Ammon's horn (tissue), 1 donor: Measurements from ENCODE around the gene MCHR1.

Source experiments
- DNase-seq: peaks from one replicate; pipeline ENCODE4 v3.0.0-alpha.2; 2016; ENCODE audit warnings: low spot score

Gene MCHR1, protein sequence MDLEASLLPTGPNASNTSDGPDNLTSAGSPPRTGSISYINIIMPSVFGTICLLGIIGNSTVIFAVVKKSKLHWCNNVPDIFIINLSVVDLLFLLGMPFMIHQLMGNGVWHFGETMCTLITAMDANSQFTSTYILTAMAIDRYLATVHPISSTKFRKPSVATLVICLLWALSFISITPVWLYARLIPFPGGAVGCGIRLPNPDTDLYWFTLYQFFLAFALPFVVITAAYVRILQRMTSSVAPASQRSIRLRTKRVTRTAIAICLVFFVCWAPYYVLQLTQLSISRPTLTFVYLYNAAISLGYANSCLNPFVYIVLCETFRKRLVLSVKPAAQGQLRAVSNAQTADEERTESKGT

DNA sequence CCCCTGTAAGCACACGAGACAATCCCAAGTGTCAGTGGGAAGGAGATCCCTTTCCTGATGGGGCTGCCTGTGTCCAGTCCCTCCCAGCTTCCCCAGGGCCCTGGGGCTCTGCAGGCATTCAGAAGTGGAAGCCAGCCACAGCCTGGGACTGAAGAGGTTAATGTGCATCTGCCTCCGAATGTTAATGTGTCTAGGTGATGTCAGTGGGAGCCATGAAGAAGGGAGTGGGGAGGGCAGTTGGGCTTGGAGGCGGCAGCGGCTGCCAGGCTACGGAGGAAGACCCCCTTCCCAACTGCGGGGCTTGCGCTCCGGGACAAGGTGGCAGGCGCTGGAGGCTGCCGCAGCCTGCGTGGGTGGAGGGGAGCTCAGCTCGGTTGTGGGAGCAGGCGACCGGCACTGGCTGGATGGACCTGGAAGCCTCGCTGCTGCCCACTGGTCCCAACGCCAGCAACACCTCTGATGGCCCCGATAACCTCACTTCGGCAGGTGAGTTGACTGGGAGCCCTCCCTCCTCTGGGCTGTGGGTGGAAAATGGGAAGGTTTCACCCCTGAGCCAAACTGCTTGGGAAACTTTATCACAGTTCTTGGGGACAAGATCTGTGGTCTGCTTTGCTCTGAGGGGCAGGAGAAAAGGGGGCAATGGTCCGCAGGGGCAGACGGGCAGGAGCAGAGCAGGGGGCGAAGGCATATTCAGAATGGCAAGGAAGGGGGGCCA lies at the start of gene MCHR1:
Gene MCHR1 (plus strand): TSS at position 236 of the 715 bp plus-strand sequence. CDS start 169 bp downstream, at position 405.
- DNase-seq, result no peak

DNA sequence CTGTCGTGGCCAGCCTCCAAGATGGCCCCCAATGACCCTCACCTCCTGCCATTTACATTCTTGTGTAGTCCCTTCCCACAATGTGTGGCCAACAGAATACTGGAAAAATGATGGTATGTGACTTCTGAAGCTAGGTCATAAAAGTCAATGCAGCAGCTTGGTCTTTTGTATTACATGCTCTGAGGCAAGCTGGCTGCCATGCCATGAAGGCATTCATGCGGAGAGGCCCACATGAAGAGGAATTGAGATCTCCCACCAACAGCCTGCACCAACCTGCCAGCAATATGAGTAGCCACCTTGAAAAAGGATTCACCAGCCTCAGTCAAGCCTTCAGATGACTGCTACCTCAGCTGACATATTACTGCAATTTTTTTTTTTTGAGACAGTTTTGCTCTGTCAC lies 47.4 kb upstream of the MCHR1 start:
- no peak for DNase-seq

DNA sequence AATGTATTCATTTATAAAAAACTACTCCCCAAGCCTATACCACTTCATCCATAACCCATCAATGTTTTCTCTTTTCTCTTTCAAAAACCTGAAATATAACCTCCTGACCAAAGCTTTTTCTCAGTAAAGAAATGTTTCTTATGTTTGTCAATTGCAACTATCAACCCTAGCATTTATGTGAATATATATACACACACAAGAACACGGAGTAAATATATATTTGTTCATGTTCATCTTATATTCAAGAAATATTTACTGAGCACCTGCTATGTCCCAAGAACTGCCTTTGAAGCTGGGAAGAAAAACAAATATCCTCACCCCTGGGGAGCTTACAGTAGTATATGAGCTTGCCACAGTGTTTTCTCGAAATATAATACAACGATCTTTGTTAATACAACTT lies 46.2 kb upstream of the MCHR1 start:
- DNase-seq, result no peak

DNA sequence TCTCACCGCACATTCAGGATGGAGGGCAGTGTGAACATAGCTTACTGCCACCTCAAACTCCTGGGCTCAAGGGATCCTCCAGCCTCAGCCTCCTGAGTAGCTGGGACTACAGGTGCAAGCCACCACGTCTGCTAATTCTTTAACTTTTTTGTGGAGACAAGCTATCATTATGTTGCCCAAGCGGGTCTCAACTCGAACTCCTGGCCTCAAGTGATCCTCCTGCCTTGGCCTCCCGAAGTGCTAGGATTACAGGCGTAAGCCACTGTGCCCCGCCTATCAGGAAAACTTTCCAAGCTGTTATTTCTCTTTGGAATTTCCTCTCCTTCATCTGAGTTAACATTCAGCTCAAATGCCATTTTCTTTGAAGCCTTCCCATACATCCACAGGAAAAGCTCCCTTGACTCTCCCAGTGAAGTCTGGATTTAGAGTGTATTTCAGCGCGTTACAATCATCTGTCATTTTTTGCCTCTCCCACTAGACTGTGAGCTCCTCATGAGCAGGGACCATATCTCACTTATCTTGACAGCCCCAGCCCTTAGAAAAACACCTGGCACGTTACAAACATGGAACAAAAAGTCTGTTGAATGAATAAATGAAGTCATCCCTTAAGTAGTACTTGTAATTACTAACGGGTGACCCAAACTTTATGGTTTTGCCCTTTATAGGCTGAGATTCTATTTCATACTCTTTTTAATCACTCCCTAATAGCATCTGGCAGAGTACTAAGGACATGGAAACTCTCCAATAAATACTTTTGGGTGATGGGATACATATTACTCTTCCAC lies 45.0 kb upstream of the MCHR1 start:
- DNase-seq, result no peak

DNA sequence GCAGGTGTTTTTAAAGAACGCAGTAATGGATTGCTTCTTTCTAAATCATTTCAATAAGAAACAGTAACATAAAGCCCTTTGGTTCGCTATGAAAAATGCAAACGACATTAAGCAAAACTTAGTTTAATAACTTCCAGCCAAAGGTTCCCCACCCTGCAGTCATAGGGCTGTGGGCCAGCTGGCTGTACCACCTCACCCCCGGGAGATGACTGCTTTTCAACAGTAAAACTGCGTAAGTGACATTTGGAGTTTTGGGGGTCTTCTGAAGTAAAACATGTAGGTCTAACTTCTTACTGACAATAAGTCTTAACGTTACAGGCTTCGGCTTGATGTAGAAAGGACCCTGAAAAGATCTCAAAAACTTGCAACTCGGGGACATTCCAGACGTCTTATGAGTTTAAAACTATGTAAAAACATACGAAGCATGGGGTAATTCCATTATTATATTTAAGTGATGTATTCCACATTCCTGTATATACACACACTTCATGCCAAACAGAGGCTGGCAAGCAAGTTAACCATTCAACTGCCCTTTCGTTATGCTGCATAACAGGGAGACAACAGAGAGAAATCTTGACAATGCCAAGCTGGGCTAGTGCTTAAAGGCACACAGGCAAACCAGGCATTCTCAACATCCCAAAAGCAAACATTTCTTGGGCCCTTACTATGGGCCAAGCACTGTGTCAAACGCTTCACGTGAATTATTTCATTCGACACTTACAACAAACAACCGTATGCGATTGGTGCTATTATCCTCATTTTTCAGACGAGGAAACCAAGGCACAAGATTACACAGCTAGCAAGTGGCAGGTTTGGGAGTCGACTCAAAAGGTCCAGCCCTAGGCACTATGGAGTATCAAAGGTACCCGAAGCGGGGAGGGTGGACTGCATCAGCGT lies 44.0 kb upstream of the MCHR1 start:
- no peak for DNase-seq

DNA sequence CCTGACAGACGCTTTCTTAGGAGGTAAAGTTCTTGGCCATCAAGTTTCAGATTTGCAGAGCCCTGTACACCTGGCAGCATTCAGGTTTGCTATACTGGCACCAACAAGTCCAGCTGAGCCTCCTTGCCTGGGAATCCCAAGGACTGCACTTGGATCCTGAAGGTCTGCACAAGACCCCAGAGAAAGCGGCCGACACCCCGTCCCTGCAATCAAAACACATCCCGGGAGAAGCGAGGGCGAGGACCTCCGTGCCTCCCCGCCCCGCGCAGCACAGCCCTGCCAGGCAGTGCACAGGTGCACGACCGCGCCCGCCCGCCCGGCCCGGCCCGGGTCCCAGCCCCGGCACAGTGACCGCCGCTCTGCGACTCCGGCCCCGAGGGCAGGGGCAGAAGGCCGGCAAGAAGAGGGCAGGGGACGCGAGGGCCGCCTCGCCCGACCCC lies 43.3 kb upstream of the MCHR1 start:
- no peak for DNase-seq

DNA sequence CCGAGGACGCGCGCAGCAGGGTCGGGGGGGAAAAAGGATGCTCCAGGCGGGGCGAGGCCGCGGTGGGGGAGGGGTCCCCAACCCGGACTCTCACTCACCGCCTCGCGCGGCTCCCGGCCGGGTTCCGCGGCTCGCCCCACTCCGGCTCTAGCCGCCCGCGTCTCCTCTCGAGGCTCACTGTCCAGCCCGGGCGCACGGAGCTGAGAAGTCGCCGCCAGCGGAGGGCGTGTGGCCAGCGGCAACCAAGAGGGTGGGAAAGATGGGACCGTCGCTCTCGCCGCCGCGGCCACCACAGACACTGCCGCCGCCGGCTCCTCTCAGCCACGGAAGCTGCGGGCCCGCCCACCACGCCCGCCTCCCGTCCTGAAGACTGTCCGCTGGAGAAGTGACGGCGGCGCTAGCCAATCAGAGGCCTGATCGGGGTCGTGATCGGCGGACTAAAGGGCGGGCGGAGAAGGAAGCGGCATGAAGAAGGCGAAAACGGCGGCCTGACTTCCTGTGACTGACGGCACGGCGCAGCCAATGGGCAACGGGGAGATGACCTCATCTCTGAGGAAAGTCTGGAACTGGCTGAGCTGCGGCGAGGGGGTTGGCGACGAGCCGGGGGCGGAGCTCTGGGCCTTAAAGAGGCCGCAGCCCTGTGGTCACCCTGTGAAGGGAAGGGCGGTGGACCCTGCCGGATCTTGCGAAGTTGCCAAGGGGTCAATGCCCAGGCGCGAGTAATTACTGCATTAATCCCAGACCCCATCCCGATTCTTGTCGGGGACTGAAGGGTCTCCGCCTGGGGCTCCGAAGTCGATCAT lies 42.7 kb upstream of the MCHR1 start, which contains the start of gene MRTFA:
Gene MRTFA (minus strand): TSS at position 340 of the 803 bp plus-strand sequence.
- DNase-seq, result peak; percentile 100

DNA sequence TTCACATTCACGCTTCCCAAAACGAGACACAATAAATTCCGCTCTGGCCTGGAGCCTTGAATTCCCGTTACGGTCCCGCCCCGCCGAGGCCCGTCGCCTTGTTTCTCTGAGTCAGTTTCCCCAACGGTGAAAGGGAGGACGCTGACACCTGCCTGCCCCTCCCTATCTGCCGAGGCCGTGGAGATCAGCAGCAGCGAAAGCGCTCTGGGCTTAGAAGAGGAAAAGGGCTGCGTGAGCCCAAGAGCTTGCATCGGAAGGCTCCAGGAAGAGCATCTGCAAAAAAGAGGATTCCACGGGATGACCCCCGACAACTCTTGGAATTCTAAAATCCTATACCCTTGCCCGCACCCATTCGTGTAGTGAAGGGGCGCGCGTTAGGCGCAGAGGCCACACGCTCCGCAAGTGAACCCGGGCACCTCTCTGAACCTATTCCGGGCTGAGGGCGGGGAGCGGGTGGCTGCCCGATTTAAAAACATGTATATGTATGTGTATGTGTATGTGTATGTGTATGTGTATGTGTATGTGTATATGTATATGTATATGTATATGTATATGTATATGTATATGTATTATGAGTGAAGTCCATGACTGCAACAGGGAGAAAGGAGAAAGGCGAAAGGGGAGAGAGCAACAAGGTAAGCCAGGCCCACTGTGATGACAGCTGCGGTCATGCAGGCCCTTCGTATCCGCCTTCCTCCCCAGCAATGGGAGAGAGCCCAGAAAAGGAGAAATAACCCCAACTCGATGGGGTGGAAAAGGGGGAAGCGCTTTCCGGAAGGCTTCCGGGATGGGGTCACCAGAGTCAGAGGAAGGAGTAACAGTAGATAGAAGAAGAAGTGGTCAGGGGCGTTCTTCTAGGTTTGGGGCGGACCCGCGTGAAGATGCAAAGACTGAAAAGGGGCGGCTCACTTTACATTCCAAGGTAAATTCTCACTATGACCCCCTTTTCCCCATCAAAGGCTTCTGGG lies 41.8 kb upstream of the MCHR1 start:
- DNase-seq, result peak; percentile 50

DNA sequence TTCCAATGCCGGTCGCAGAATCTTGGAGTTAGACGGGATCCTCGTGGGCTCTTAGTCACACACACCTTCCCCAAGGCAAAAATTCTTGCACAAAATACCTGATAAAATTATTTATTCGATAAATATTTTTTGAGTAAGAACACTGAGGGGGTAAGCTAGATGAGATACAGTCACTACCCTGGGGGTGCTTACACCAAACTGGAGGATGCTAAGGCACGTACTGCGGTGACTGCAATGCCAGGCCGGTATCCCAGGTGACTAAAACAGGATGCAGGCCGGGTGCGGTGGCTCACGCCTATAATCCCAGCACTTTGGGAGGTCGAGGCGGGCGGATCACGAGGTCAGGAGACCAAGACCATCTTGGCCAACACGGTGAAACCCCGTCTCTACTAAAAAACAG lies 41.0 kb upstream of the MCHR1 start:
- DNase-seq, result no peak

DNA sequence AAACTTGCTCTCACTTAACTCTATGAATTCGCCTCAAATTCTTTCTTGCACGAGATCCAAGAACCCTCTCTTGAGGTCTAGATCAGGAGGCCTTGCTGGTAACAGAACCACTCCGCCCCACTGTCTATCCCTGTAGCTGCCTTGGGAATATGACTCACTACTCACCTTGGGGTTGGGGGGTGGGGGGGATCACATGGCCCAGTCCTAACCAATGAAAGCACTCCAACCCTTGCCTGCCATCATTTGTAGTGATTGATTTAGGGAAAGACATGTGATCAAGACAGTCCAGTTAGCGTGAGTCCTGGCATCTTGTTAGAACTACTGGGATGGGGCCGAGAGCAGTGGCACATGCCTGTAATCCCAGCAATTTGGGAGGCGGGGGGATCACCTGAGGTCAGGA lies 38.0 kb upstream of the MCHR1 start:
- no peak for DNase-seq

DNA sequence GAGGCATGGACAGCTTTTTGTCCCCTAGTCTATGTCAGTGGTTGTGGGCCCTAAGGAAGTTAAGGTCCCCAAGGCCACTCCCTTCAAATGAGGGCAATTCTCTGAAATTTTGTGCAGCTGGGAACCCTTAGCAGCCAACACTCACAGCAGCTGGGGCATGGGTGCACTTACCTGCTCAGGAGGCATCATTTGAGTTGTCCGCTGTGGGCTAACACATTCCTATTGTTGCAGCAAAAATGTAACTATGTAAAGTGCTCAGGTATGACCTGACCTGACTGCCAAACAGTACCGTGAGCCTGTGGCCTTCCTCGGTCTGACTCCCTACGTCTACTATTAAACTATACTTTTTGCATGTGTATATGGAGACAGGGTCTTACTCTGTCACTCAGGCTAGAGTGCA lies 37.0 kb upstream of the MCHR1 start:
- no peak for DNase-seq

DNA sequence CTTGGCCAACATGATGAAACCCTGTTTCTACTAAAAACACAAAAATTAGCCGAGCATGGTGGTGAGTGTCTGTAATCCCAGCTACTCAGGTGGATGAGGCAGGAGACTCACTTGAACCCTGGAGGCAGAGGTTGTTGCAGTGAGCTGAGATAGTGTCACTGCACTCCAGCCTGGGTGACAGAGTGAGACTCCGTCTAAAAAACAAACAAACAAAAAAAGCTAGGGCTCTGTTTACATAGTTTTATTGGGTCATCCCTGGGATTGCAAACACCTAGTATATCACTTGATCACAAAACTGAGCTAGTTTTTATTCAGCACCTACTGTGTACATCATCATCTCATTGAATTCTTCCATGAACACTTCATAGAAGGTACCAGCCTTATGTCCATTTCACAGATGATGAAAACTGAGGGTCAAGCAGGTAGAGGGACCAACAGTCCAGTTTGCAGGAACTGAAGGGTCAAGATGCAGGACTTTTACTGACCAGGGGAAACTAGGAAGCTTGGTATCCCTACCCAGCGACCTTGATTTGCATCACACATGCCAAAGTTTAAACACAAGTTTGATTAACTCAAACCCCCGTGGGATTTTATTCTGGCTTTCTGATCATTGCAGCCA lies 33.6 kb upstream of the MCHR1 start:
- no peak for DNase-seq

DNA sequence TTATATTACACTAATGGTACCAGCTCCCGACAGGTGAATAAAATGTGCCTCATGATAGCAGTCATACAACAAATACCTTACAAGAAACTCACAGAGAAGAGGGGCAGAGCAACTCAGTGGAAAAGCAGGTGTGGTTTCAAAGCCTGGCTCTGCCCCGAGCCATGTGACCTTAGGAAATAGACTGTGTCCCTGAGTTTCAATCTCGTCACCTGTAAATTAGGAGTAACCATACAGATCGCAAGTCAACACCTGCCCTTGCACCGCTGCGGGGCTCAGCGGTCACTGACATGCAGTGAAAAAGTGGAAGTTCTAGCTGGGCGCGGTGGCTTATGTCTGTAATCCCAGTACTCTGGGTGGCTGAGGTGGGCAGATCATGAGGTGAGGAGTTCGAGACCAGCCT lies 30.9 kb upstream of the MCHR1 start:
- DNase-seq, result no peak

DNA sequence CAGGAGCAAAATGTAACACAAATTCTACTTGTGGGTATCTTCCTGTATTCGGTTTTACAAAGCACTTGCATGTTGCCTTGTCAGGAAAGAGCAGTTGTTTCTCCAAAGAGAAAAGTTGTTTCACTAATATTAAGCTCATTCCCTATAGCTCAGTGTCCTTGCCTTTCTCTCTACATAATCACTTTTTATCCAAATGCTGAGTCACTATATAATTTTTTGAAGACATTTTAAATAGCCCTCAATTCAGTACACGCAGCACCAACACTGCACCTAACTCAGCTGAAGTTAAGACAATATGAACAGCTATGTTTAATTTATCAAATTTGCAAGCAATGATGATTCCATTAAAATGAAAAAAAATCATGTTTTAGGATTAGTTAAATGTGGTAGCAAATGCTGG lies 28.2 kb upstream of the MCHR1 start:
- DNase-seq, result no peak

DNA sequence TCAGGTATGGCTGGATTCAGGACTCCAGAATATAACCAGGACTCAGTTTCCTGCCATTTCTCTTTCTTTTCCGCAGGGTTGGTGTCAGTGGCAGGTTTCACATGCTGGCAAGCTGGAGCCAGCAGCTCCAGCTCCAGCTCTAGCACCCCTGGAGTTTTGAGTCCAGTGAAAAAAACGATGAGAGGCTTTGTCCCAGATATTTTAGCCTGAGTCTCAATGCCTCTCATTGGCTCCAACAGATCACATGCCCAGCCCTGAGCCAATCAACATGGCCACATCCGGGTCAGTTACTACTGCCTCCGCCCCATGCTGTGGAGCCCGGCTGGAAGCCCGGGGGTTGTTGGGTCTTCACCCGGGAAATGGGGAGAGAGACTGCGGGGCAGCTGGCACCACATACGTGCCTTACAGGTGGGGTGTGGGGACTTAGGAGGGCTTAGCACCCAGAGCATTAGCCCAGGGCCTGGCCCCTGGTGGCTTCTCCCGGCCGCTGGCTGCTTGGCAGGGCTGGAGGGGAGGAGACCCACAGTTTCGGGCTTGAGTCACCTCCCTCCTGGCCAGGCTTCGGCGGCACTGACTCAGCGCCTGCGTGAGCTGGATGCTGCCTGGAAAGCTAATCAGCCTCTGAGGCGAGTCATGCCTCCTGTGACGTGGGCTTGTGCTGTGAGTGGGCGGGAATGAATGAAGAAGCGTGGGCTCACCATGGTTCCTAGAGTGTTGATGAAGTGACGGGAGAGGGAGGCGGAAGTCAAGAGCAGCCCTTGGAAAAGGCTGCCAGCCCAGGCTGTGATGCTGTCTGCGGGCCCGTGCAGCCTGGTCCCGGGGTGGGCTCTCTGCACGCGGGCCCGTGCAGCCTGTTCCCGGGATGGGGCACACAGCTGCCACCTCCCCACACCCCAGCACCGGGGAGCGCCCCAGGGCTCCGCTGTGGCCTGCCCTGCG lies 27.5 kb upstream of the MCHR1 start:
- DNase-seq, result peak; percentile 99

DNA sequence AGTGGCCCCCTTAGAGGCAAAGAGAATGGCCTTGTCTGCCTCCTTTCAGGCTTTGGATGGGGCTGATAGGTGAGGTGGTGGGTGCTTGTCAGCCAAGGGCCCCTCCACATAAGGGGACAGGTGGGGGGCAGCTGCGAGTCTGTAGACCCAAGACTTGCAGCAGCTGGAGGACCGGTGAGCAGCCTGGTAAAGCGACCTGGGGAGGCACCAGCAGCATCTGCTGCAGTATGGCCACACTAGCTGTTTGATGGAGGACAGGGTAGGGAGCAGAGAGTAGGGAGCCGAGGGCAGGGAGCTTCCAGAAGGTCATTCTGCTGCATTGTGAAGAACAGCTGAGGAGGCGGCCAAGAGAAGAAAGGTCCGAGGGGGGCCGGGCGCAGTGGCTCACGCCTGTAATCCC lies 25.9 kb upstream of the MCHR1 start:
- DNase-seq, result no peak

DNA sequence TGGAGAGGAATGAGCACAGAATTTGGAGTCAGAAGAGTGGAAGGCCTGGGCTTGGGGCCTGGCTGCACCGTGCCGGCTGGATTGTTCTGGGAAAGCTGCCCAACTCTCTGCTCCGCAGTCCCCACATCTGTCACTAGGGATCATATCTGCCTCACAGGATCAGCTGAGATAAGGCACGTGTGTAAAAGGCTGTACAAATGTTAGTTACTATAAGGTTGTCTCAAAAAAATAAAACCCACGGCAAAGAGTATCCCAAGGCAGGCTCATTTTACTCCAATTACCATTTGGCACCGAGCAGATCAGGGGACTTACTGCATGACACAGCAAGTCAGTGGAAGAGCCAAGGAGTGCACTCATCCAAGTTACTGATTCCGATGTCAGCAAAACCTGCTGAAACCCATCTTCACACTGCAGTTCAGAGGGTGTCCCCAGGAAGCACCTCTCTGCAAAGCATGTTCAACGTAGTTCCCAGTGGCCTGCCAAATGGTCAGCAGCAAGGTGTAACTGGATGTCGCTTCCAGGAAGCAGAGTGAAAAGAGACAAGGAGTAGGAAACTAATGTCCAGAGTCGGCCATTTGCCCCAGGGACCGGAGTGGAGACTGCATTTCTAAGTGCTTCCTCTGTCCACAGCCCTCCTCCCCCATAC lies 24.6 kb upstream of the MCHR1 start:
- DNase-seq, result peak; percentile 81
